ENCODE measurements around the gene IPCEF1. TPM values are rescaled to one million over a fixed set of nuclear protein-coding genes. Genes with fewer than 3 reads are reported as not detected.
A peak's percentile ranks its signal among the peaks of the same experiment; 100 is the strongest.

Gene IPCEF1
- total and polyA plus RNA-seq, 2 of the 8 experiments (the other 6 are each of a cell fraction or from before 2014, with no cell fraction given) = 0.41 to 0.78 TPM

GRCh38 chr6:154241581-154241980 lies 115.0 kb downstream of the IPCEF1 start:
- H3K4ac ChIP-seq (replicated peaks; ENCODE audit: insufficient read length, low read depth, low read length) = no peak overlapping the region
- no peak overlapping the region for H3K4me2 ChIP-seq (ENCODE audit: insufficient read depth in 1 of 2, low read depth in 2 of 2, low read length in 2 of 2)
- H3K4me1 ChIP-seq (replicated peaks in 1 of 4; ENCODE audit: control insufficient read depth in 3 of 4, insufficient read depth in 4 of 4, low read length in 3 of 4) = peaks cover 1 to 14% (median 9%) of the 10 kb centered on the region in 4 experiments; a peak in 4 of 7 replicates
- H2BK15ac ChIP-seq (ENCODE audit: low read length) = no peak overlapping the region
- WGBS, 2 experiments (ENCODE audit: extremely low coverage in 1 of 2, insufficient coverage in 1 of 2, insufficient read length in 1 of 2, insufficient replicate concordance in 2 of 2, low coverage in 1 of 2, low lambda C conversion rate in 2 of 2, missing lambda C conversion rate in 1 of 2) = 95% methylated on average over 8 of the region's 8 CpGs; no CpG with 5 or more reads in 1 of the 2 experiments
- ChIA-PET CTCF (ENCODE audit: partially characterized antibody) (interaction anchor here (0.7 to 1.6 kb wide), 2 partner anchors 18 to 1010 kb away, joined by 3 to 4 read pairs; no protein-coding TSS in a partner anchor), POLR2A (ENCODE audit: partially characterized antibody) (no interaction called here)
- no peaks in the 10 kb centered on the region for H3K23me2 ChIP-seq (ENCODE audit: low read depth, low read length)
- H4K8ac ChIP-seq (ENCODE audit: extremely low read depth, insufficient read depth, low read length) = no peak overlapping the region
- no peak overlapping the region for H2BK120ac ChIP-seq (replicated peaks; ENCODE audit: low read depth, low read length)
- FAIRE-seq (no peak), DNase-seq (ENCODE audit: low read depth in 1 of 2, low spot score in 2 of 2) (no peak)
- H3K4me3 ChIP-seq (ENCODE audit: extremely low read depth in 1 of 4, insufficient read depth in 2 of 4, low read depth in 3 of 4, low read length in 4 of 4) = no peak overlapping the region
- H3K23ac ChIP-seq (ENCODE audit: insufficient read length) = no peak overlapping the region
- no peak overlapping the region for H3K14ac ChIP-seq (ENCODE audit: insufficient read length)
- no peak overlapping the region for H4K91ac ChIP-seq (replicated peaks; ENCODE audit: insufficient read length, low read length)
- no peak overlapping the region for H3K27ac ChIP-seq (ENCODE audit: low read depth, low read length)
- H3K56ac ChIP-seq (replicated peaks; ENCODE audit: insufficient read length, low read depth, low read length) = no peak overlapping the region
- H2BK5ac ChIP-seq (ENCODE audit: low read depth, low read length) = peak overlapping the region; percentile 62; the same call in 1 of the 2 replicates
- no peak overlapping the region for H2AFZ ChIP-seq (ENCODE audit: low read length)
- H3K79me2 ChIP-seq (ENCODE audit: control insufficient read depth in 1 of 2, insufficient read depth in 2 of 2, low read length in 2 of 2) = no peaks in the 10 kb centered on the region
- H2BK12ac ChIP-seq (ENCODE audit: low read depth, low read length) = no peak overlapping the region
- no peak overlapping the region for H3K9ac ChIP-seq (replicated peaks in 1 of 4; ENCODE audit: extremely low read depth in 1 of 4, low read depth in 3 of 4, low read length in 3 of 4)
- no peaks in the 10 kb centered on the region for H3K27me3 ChIP-seq (replicated peaks in 1 of 4; ENCODE audit: control insufficient read depth in 3 of 4, extremely low read depth in 1 of 4, insufficient read depth in 3 of 4, low read length in 3 of 4)
- no peak overlapping the region for H2AK5ac ChIP-seq (ENCODE audit: low read depth, low read length)
- H2BK20ac ChIP-seq (ENCODE audit: low read length) = no peak overlapping the region
- H3K79me1 ChIP-seq (ENCODE audit: low read depth, low read length) = no peaks in the 10 kb centered on the region
- no peaks in the 10 kb centered on the region for H3K9me3 ChIP-seq (ENCODE audit: insufficient read depth in 2 of 2, low read depth in 1 of 2, low read length in 1 of 2)
- TF ChIP-seq SRF (IDR thresholded peaks at IDR 0.05; ENCODE audit: low read depth, low read length) (no peak), ASH2L (IDR thresholded peaks at IDR 0.05; ENCODE audit: low read length) (no peak), TAF1 (IDR thresholded peaks at IDR 0.05; ENCODE audit: low read depth, low read length) (no peak), ZNF274 (IDR thresholded peaks at IDR 0.05; ENCODE audit: borderline replicate concordance, extremely low read depth, low read length) (no peak), TEAD4 (IDR thresholded peaks at IDR 0.05; ENCODE audit: low read depth, low read length) (no peak), RAD21 (IDR thresholded peaks at IDR 0.05 in 1 of 2, conservative IDR thresholded peaks at IDR 0.05 in 1 of 2; ENCODE audit: low read depth in 2 of 2, low read length in 2 of 2) (no peak), SP1 (IDR thresholded peaks at IDR 0.05; ENCODE audit: low read depth, low read length) (no peak), RXRA (IDR thresholded peaks at IDR 0.05; ENCODE audit: insufficient read depth, low read depth, low read length) (no peak)
- no peaks in the 10 kb centered on the region for H4K20me1 ChIP-seq (replicated peaks in 1 of 2; ENCODE audit: control insufficient read depth in 1 of 2, insufficient read depth in 2 of 2, low read length in 2 of 2)
- H3K36me3 ChIP-seq (ENCODE audit: control insufficient read depth in 2 of 4, insufficient read depth in 4 of 4, low read length in 3 of 4) = no peaks in the 10 kb centered on the region
- no peak overlapping the region for H4K5ac ChIP-seq (ENCODE audit: insufficient read length, low read depth, low read length)
- H3K18ac ChIP-seq (ENCODE audit: extremely low read depth, low read length) = no peak overlapping the region
